T-helper 1 cell (primary cell): ENCODE data around the gene RHOB.

Experiments used
- DNase-seq, 5 donors: peaks; one replicate each; pipeline ENCODE4 v3.0.0-alpha.2; 2012 to 2020

RHOB gene

DNA sequence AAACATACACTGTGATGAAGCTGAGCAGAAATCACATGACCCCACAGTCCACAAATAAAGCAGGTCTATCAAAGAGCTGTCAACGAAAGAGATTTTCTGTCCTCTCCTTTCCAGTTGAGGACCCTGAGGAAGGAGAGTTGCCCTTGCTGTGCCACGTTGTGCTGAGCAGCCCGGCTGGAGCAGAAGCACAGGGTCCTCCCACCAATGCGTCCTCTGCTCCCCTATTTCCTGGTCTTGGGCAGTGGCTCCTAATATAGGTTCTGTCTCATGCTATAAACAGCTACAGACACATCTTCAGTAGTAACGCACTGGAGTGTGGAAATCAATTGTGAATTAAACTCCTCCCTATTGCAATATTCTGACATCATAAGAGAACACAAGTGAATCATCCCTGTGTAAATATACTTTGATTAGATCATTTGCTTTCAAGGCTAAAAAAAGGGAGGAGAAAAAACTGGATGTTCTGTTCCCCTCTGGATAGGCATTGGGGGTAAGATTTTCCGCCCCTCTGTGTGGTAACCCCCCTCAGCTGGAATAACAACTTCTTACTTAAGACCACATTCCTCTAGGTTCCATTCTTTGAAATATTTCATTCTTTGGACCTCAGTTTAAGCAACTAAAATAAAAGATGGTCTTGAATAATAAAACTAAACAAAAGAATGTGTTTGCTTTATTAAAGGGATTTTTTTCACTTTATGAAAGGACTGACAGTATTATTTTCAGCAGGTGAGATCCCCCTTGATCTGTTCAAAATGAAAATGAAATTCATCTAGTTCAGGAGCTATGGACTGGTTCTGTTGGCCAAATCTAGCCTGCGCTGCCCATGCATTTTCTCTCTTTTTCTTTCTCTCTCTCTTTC lies 8.3 kb upstream of the RHOB start:
- no peak for DNase-seq

DNA sequence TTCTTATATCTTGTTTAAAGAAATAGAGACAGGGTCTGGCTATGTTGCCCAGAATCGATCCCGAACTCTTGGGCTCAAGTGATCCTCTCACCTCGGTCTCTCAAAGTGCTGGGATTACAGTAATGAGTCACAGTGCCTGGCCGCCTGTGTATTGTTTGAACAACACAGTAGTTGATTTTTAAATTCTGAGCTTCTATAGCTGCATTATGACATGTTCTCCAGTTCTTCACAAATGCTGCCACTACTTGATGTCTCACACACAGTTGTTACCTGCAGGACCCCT lies 7.7 kb upstream of the RHOB start:
- DNase-seq = no peak

DNA sequence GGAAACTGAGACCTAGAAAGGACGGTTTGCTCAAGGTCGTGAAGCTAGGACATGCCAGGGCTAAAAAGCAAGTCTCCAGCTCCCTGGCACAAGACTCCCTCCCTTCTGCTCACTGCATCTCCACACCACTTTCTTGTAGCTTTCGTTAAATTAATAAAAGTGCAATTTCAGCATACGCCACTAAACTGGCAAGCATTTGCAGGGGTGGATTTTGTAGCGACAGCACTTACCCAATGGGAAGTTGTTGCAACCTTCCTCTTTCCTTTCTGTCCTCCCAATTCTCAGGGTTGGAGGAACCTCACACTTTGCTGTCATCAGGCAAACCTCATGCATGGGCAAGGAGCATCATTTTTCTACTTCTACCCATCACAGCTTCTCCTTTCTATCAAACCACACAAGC lies 7.4 kb upstream of the RHOB start:
- DNase-seq = no peak

DNA sequence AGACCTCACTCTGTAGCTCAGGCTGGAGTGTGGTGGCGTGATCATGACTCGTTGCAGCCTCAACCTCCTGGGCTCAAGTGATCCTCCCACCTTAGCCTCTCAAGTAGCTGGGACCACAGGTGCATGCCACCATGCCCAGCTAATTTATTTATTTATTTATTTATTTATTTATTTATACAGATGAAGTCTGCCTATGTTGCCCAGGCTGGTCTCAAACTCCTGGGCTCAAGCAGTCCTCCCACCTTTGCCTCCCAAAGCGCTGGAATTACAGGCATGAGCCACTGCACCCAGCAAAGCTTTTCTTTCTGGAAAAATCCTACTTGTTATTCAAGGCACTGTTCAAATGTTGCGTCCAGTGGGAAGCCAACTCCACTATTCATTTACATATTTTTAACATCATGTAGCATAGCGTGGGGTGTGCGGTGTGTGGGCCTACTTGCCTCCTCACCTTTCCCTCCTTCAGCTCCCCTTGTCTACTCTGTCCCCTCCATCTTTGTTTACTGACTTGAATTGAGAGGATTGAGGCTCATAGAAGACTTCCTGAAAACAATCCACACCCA lies 6.8 kb upstream of the RHOB start:
- no peak for DNase-seq

DNA sequence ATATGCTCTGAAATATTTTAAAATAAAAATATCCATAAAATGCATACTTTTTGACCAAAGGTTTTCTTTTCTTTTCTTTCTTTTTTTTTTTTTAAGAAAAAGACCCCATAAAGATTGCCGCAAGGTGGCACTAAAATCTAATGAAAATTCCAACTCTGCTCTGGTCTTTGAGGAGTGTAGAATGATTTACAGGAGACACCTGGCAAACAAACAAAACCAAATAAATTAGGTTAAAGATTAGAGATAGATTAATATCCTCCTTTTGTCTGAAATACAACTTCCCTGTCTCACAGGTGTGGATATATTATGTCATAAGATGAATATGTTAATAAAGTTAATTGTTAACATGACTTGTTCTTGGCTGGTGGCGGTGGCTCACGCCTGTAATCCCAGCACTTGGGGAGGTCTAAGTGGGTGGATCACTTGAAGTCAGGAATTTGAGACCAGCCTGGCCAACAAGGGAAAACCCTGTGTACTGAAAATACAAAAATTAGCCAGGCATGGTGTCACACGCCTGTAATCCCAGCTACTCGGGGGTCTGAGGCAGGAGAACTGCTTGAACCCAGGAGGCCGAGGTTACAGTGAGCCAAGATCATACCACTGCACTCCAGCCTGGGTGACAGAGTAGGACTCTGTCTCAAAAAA lies 3.5 kb upstream of the RHOB start:
- DNase-seq = peak in 1 of 5 donors; percentile 33

DNA sequence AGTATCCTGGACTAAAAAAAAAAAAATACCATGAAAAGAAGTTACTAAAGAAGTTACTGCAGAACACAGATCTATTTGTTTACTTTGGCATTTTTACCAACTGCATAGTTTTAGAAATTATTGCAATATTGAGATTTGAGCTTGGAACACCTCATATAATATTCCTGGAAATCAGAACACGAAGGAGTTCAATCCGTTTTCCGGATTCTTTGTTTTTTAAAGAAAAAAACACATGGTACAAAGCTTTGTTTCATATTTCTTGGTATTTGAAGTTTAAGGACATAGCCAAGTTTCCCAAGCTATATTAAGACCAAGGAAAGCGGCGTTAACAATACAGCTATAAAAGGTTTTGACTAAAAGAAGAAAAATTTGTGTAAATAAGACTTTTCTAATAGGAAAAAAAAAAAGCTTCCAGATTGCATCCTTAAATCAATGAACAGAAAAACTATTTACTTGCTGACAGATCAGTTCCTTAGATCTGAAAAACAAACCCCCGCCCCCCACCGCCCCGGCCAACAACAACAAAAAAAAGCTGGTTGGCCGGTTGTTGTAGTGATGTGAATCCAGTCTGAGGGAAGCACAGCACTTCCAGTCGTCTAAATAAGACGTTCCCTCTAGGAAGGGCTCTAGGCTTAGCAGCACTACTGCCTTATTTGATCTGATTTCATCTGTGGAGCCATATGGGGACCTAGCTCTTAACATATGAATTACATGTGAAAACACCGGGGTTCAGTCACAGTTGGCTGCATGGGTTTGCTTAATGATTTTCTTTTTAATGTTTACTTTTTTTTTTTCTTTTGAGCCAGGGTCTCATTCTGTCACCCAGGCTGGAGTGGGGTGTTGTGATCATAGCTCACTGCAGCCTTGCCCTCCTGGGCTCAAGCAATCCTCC lies 2.5 kb upstream of the RHOB start:
- DNase-seq = no peak

DNA sequence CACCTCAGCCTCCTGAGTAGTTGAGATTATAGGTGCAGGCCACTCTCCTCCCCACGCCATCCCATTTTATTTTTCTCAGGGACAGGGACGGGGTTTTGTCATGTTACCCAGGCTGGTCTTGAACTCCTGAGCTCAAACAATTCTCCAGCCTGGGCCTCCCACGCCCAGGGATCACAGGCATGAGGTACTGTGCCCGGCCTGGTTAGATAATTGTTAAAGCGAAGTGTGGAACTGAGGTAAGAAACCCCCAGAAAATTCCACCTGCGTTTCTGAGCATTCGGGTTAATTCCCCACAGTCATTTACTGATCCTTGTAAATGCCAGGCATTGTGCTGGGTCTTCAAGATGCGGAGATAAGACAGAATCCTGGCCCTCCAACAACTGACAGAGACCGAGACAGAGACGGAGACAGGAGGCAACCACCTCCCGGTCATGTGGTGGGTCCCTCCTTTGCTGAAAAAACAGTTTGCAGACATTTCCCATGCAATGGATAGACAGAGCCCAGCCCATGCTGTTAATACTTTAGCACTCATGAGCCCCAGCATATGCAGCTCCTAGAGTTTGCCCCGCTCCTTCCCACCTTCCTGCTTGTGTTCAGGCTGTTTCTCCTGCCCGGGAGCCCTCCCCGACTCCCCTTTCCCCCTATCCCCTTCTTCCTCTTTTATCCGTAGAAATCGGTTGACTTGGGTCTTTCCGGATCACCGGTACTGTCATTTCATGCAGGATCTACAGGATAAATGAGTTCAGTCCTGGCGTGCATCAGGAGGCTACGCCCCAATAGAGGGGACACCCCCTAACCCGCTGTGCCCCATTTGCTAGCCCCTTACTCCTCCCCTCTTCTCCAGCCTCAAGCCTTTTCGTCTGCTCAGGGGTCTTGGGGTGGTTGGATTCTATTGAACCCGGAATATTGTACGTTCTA lies 1.6 kb upstream of the RHOB start:
- DNase-seq = no peak

DNA sequence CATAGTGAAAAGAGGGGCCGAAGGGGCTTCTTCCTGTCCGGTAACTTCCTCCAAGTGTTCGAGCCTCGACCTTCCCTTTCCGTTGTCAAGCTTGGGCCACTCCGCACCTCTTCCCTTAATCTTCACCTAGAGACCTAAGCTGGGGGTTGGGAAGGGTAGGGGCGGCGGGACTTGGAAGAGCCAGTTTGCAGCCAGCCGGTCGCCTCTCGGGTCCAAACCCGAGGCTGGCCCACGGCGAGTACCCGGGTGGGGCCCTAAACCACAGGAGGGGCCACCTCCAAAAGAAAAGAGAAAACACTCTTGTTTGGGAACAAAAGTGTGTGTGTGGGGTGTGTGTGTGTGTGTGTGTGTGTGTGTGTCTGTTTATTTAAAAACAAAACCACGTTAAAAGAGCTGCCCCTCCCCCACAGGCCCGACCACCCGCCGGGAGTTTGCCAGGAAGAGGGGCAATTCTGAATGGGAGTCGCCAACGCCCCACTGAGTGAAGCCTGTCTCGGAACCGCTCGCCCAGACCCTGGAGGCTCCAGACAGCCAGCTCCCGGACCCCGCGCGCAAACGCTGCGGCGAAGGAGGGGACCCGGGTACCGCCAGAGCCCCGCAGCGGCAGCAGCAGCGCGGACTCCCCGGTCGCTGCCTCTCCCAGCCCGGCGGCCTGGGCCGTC lies 488 bp upstream of the RHOB start:
- DNase-seq = no peak

DNA sequence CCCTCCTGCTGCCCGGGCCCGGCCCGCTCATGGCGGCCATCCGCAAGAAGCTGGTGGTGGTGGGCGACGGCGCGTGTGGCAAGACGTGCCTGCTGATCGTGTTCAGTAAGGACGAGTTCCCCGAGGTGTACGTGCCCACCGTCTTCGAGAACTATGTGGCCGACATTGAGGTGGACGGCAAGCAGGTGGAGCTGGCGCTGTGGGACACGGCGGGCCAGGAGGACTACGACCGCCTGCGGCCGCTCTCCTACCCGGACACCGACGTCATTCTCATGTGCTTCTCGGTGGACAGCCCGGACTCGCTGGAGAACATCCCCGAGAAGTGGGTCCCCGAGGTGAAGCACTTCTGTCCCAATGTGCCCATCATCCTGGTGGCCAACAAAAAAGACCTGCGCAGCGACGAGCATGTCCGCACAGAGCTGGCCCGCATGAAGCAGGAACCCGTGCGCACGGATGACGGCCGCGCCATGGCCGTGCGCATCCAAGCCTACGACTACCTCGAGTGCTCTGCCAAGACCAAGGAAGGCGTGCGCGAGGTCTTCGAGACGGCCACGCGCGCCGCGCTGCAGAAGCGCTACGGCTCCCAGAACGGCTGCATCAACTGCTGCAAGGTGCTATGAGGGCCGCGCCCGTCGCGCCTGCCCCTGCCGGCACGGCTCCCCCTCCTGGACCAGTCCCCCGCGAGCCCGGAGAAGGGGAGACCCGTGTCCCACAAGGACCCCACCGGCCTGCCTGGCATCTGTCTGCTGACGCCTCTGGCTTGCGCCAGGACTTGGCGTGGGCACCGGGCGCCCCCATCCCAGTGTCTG lies 767 bp downstream of the RHOB start:
- peak in 2 of 5 donors; percentile 9 to 41 for DNase-seq

DNA sequence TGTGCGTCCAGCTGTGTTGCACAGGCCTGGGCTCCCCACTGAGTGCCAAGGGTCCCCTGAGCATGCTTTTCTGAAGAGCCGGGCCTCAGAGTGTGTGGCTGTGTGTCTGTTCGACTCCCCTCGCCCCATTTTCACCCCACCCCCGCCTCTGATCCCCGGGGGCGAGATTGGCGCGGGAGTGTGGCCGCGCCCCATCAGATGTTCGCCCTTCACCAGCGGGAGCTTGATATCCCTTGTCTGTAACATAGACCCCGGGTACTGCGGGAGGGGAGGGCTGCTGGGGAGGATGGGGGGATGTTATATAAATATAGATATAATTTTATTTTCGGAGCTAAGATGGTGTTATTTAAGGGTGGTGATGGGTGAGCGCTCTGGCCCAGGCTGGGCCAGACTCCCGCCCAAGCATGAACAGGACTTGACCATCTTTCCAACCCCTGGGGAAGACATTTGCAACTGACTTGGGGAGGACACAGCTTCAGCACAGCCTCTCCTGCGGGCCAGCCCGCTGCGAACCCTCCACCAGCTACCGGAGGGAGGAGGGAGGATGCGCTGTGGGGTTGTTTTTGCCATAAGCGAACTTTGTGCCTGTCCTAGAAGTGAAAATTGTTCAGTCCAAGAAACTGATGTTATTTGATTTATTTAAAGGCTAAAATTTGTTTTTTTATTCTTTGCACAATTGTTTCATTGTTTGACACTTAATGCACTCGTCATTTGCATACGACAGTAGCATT lies 1.5 kb downstream of the RHOB start:
- peak in 1 of 5 donors; percentile 4 for DNase-seq

DNA sequence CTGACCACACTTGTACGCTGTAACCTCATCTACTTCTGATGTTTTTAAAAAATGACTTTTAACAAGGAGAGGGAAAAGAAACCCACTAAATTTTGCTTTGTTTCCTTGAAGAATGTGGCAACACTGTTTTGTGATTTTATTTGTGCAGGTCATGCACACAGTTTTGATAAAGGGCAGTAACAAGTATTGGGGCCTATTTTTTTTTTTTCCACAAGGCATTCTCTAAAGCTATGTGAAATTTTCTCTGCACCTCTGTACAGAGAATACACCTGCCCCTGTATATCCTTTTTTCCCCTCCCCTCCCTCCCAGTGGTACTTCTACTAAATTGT lies 2.1 kb downstream of the RHOB start:
- DNase-seq = no peak

DNA sequence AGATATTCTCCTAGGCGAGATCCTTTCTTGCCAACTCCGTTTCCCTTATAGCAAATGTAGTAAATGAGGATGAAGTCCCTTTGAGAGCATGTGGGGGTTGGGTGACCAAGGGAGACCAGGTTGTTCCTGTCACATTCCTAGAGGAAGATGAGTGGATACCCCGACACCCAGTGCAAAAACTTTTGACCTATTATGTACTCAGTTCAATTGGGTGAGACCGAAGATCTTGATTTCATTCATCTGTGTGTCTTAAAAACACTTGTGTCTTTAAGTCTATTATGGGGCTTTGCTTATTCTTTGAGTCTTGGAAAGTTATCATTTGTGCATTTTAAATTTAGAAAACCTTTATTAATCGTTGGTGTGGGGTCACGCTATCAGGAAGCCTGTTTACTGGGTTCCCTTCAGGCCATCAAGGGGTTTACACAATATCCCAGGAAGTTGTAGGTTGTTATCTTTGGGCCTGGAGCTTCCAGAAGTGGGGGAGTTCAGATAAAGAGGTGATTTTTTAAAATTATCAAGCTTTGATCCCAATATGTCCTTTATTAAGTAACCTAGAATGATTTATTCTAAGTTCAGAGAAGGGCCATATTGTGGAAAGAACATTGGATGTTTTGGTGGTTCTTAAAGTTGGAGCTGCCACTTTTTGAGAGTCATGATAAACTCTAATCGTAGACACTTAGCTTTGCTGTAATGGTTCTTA lies 2.8 kb downstream of the RHOB start:
- no peak for DNase-seq

DNA sequence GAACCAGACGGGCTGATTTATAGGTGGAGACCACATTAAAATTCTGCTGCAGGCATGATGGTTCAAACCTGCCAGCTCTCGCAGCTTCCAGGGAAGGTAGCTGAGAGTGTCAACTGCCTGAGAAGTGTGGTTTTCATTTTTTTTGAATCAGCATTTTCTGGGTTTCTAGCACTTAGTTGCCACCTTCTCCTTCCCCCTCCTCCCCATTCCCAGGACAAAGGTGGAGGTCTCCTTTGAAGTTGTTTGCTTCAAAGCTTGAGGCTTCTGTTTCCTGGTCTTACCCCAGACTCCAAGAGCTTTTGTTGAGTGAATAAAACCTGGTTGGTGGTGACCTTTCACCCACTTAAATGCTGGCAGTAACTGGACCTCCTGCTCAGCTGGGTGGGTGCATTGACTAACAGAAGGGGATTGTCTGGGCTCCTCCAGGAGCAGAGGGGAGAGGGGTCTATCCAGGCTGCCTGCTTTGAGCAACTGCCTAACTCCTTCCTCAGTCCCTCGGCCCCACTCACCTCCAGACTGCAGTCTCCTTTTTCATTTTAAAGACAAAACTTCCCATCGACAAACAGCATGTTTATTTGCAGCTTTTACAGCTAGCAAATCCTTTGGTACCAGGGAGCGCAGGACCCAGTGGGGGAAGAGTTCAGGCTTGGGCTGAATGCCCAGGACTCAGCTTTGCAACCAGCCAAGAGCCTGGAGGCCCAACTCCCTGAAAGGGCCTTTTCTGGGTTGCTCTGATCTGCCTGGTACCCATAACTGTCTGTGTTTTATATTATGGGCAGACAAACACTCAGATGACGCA lies 3.5 kb downstream of the RHOB start:
- DNase-seq = no peak

DNA sequence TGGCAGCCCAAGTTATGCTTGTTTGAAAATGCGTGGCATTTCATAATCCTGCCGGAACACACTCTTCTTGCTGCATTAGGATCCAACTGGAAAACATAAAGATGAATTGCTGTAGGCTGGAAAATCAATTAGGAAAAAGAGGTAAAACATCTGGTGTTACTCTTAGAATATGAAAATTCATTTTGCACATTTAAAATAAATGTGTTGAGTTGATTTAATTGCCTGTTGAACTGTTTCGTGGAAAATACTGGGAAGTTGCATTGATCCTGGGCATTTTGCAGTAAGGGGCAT lies 4.1 kb downstream of the RHOB start:
- DNase-seq = no peak

DNA sequence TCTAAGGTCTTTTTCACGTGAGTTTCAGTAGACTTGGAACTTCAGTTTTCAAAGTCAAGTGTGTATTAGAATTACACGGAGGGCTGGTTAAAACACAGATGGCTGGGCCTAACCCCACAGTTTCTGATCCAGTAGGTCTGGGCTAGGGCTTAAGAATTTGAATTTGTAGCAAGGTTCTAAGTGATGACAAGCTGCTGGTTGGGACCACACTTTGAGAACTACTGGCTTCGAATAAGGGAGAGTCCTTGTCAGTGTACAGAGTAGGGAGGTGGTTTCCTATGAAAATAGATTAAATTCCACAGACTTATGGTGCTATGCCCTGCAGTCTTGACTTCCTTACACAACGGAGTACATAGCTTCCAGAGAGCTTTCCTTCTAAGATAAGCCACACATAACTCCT lies 4.5 kb downstream of the RHOB start:
- DNase-seq = no peak

DNA sequence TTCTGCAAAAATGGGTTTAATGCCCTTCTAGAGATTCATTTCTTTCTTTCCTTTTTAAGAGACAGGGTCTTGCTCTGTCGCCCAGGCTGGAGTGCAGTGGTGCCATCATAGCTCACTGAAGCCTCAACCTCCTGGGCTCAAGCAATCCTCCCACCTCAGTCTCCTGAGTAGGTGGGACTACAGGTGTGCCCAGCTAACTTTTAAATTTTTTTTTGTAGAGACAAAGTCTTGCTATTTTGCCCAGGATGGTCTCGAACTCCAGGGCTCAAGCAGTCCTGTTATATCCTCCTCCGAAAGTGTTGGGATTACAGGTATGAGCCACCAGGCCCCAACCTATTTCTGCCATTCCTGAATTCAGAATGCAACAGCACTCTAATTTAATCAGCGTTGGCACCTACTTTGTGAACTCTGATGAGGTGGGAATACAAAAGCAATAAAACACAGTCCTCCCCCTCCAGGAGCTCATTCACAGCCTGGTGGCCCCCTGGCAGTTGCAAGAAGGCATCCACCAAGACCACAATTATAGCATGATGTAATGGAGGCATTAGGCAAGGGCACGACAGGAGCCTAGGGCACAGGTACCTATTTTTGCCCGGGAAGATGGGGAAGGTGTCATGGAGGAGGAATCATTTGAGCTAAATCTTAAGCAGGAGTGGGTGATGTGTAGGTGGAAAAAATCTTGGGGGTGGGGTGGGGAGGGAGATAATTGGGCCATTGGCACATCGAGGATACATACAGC lies 5.1 kb downstream of the RHOB start:
- no peak for DNase-seq

DNA sequence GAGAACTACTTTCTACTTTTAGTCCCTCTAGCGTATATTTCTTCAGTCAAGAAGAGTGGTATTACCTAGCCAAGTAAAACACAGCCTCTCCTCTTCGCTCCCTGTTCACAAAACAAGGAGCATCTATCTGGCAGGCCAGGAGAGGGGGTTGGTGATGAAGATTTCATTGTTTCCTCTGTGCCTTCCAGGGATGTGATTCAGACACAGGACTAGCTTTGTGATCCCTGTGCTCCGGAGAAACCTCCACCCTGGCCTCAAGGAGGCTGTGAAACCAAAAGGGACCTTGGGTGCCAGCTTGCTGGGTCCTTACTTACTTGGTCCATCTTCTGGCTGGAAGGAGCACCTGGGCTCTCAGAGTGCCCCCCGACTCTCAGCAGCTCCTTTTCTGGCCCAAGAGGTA lies 5.7 kb downstream of the RHOB start:
- DNase-seq = no peak

DNA sequence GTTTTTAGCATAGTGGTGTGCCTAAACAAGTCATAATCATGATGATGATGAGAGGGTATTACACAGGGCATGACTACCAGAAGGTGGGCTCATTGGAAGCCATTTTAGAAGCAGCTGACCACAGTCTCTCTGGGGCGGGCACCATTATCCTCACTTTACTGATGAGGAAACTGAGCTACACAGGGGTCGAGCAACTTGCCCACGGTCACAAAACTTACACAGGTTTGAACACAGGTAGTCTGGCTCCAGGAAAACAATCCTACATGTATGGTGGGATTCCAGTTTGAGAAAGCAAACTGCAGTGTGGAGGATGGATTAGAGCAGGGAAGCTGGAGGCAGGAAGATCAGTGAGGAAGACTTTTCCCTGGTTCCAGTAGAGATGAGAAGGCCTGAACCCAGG lies 6.2 kb downstream of the RHOB start:
- no peak for DNase-seq
